Bronchial epithelial cell (primary cell): ENCODE measurements around the gene EML4. TPM values are rescaled to one million over a fixed set of nuclear protein-coding genes. Genes with fewer than 3 reads are reported as not detected.

ENCODE experiments used
- DNase-seq: peaks from one replicate; pipeline ENCODE4 v3.0.0-alpha.2; 2010; ENCODE audit warnings: low read depth
- FAIRE-seq: peaks from 2 replicates; lab custom pipeline; 2011; peaks lifted over from hg19 to GRCh38; lab: Jason Lieb, UNC
- H3K27me3 ChIP-seq: 2 replicates; pipeline ENCODE4 v1.5.1; 2011; ENCODE audit warnings: low read length; ENCODE audit not compliant: control insufficient read depth, insufficient read depth
- H3K36me3 ChIP-seq: 2 replicates; pipeline ENCODE4 v1.5.1; 2011; ENCODE audit warnings: low read length; ENCODE audit not compliant: control insufficient read depth, insufficient read depth
- H3K4me3 ChIP-seq: 2 replicates; pipeline ENCODE4 v1.5.1; 2011; ENCODE audit warnings: mild to moderate bottlenecking, low read depth, low read length, control low read depth
- CTCF ChIP-seq: IDR thresholded peaks from 2 replicates; pipeline ENCODE4 v1.5.1; 2011; ENCODE audit warnings: mild to moderate bottlenecking, moderate library complexity, low read length, control low read depth, inconsistent platforms; ENCODE audit not compliant: insufficient read depth, severe bottlenecking
- total RNA-seq: library from RNA; depleted of rRNA; stranded (reverse); fragments of >200 nt; gene quantifications from 2 replicates; pipeline ENCODE4 v1.2.1, GENCODE V29; 2014

The EML4 gene
- total RNA-seq, 1 donor from 2014 or later = 26.3 TPM

- Histone ChIP-seq H3K27me3 (no peaks in the 10 kb centered on the region), H3K36me3 (peaks cover 2% of the 10 kb centered on the region), H3K4me3 (no peak overlapping the region)
- no peak for DNase-seq
- TF ChIP-seq CTCF = no peak
- no peak for FAIRE-seq
Measured at GRCh38 chr2:42325609-42326008, 156.5 kb downstream of the EML4 start.

GRCh38 chr2:42327125-42327524 lies 158.0 kb downstream of the EML4 start:
- H3K36me3 ChIP-seq = peaks cover 2% of the 10 kb centered on the region
- no peaks in the 10 kb centered on the region for H3K27me3 ChIP-seq
- H3K4me3 ChIP-seq = no peak overlapping the region
- no peak for FAIRE-seq
- no peak for TF ChIP-seq CTCF
- DNase-seq = peak; percentile 97

DNA sequence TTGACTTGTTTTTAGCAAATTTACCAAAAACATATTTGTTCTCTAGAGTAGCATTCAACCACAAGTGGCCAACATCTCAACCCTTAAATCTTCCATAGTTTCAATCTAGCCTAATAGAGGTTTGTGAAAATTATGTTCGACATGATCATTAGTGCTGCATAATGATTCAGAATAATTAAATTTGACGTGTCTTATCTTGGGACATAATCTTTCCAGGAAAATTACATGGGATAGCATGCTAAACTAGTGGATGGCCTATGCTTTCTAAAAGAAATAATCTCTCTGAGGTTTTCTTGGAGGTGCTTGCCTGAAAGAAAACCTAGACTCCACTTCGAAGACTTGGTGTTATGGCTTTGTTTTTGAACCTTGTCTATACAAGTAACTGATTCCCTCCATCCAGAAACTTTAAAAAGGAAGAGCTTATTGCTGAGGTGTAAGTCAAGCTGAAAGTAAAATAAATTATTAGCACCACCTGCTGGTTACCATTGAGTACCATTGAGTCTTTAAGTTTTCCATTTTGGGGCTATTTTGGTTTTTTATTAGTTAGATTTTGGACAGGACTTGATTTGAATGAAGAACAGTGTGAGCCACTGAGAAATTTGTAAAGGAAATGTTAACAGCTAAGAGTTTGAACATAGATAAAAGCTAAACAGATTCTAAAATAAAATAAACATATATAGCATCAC lies 159.1 kb downstream of the EML4 start:
- peak; percentile 40 for TF ChIP-seq CTCF
- Histone ChIP-seq H3K4me3 (no peak overlapping the region), H3K27me3 (no peaks in the 10 kb centered on the region), H3K36me3 (peaks cover 2% of the 10 kb centered on the region)
- DNase-seq (peak; percentile 46), FAIRE-seq (no peak)

DNA sequence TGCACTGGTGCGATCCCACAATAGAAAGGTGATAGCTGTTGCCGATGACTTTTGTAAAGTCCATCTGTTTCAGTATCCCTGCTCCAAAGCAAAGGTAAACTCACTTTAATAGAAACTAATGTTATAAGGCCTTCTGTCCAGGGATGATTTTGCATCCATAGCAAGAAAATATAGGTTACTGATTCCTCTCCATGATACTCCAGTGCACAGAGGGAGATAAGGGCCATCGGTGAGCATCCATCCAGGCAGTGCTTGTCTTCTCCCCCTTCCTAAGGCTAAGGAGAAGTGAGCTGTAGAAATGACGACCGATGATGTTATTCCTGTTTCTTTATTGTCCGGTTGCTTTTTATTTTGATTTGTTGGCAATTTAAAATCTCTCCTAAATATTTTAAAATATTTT lies 159.8 kb downstream of the EML4 start:
- no peak for TF ChIP-seq CTCF
- no peak overlapping the region for H3K4me3 ChIP-seq
- no peak for DNase-seq
- peaks cover 4% of the 10 kb centered on the region for H3K36me3 ChIP-seq
- no peaks in the 10 kb centered on the region for H3K27me3 ChIP-seq
- no peak for FAIRE-seq

GRCh38 chr2:42329736-42330135 lies 160.6 kb downstream of the EML4 start:
- Histone ChIP-seq H3K27me3 (no peaks in the 10 kb centered on the region), H3K36me3 (peaks cover 4% of the 10 kb centered on the region), H3K4me3 (no peak overlapping the region)
- no peak for TF ChIP-seq CTCF
- FAIRE-seq (no peak), DNase-seq (no peak)
